Brain pericyte (primary cell): ENCODE data around the gene TSTD2.

Experiments used
- DNase-seq: peaks from one replicate; pipeline ENCODE4 v3.0.0-alpha.2; 2012; ENCODE audit warnings: low read depth, low spot score

Gene TSTD2

DNA sequence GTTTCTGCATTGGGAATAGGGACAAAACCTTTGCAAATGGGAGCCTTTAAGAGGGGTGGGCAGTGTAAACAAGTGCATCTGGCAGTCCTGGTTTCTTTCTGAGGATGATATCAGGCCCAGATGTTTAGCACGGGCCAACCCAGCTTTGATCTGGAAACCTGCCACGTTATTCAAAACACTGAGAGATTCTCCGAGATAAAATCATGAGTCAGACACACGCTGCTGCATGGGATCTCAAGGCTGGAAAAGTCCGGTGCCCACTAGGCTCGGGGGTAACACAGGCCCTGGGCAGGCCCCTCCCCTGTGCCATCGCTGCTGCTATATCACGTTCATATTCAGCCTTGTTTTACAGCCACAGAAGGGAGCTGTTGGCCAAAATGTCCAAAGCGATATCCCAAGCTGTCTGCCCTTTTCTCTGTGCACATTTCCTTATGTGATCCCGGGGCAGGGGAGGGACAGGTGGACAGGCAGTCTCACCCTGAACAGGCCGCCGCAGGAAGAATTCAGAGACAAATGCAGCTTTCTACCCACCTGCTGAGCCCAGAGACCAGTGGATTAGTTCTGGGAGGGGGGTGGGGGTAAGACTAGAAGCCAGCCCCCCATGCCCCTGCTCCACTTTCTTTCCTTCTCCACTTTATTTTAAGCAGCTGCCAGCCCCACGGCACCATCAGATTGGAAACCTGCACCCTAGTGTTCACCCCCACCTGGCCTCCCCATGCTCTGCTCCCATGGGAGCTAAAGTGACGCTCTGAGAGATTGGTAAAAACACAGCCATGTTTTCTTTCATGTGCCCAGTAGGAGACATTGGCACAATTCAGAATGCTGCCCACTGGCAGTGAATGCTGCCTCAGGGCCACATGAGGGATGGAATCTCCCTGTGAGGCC is 68.6 kb downstream of the TSTD2 start:
- no peak for DNase-seq

DNA sequence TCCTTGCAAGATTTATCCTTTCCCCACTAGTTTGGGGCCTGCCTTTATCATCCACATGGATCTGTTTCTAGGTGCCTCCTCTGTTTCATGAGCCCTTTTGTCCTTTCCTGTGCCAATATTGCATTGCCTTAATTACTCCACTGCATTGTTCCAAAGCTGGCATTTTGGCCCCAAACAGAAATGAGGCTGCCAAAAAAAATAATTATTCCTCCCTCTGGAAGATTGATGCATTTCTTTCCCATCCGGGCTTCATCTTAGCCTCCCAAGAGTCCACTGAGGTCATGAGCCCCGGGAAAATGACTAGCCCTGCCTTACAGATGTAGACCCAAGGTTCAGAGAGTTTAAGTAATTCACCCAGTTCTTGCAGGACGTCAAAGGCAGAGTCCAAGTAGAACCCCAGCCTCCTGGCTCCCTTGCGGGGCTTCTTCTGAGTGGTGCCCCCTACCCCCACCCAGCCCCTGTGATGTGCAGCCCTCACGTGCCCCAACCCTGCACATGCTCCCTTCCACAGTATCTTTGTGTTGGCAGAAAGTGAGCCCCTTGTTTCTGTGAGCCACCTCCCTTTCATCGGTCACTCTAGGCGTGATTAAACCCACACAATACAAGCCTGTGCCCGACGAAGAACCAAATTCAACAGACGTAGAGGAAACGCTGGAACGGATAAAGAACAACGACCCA is 69.6 kb downstream of the TSTD2 start:
- no peak for DNase-seq

DNA sequence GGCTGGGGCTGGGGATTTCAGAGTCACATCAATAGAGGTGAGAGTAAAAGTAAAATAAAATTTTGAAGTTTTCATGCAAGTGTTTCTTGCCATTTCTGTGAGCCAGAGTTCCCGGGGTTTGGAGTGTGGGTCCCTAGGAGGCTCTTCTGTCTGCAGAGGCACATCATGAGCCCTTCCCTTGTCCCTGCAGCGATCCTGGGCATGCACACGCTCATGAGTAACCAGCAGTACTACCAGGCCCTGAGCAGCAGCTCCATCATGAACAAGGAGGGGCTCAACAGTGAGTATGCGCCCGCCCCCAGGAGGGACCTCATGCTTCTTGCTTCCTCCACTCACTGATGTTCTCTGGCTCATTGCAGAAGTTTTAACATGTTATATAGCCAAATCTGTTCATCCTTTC is 70.6 kb downstream of the TSTD2 start:
- no peak for DNase-seq

DNA sequence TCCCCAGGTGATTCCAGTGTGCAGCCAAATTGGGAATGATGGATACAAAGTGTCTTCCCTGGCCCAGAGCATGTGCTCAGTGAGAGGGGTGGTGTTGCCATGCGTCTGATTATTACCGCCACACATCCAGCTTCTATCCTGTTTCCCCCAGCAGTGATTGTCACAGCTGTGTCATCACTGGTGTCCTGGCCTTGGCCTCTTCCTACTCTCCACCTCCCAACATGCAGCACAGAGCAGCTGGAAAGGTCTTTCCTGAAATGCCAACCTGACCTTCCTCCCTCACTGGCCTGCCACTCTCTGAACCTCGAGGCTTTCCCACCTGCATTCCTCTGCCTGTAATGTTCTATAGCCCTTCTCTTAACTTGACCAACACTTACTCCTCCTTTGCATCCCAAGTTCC is 71.7 kb downstream of the TSTD2 start:
- no peak for DNase-seq

GRCh38 chr9:97560851-97561250 is 72.3 kb downstream of the TSTD2 start:
- DNase-seq: no peak

DNA sequence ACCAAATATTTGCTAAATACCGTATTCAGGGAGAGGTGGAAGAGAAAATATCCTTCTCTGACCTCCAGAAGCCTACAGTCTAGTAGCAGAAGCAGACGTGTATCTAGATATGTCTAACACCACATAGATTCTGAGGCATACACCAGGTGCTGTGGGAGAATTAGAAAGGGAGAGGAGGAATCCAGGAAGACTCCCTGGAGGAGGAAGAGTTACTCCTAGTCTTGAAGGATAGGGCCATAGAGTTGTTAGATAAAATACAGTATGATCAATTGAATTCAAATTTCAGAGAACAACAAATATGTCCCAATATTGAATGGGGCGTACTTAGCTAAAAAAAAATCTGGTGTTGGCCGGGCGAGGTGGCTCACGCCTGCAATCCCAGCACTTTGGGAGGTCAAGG is 73.0 kb downstream of the TSTD2 start:
- no peak for DNase-seq

GRCh38 chr9:97559111-97559514 is 74.1 kb downstream of the TSTD2 start:
- DNase-seq: no peak

- no peak for DNase-seq
These were observed 74.5 kb downstream of the TSTD2 start for GRCh38 chr9:97558701-97559101.

DNA sequence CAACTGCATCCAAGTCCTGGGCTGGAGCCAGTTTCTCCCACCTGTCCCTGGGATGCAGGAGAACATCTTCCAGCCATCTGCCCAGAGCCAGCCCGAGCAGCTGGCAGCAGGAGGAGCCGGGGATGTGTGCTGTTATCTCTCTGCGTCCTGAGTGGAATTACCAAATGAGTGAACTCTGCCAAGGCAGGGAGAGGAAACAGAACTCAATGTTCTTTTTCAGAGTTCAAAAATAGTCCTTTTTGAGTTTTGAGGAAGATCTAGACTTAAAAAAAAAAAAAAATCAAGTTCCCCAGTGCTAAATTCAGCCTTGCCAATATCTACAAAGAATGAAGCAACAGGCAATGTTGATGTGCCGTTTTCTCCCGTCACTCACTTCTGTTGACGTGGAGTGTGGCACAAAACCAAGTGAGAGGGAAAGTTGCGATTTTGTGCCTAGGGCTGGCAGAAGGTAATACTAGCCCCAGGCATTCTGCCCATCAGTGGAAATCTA is 75.5 kb downstream of the TSTD2 start:
- no peak for DNase-seq

GRCh38 chr9:97556721-97557605 is 76.2 kb downstream of the TSTD2 start:
- no peak for DNase-seq

DNA sequence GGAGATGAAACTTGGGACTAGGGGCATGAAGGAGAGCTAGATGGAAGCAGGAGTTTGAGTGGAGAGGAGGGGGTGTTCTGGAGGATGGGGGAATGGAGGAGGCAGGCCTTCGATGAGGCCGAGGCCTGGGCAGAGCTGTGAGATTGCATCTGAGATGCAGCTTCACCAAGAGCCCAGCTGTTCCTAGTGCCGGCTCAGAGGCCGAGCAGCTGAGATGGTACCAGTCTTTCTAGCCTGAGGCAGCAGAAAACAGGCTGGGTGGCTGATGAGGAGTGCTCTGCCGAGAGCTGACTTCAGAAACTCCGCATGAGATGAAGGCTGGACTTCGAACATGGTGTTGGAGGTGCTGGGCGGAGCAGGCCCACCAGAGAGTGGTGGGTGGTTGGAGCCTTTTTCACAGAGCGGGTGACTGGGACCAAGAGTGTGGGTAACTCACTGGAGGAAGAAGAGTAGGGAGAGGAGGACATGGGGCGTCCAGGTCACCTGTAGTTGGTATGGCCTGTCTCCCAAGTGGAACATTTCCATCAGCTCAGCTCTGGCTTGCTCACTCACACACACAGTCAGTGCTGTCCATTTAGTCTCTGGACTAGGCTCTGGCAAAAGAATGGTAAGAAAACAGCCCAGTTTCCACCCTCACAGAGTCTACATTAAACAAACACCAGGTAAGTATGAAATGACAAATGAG is 77.0 kb downstream of the TSTD2 start:
- DNase-seq: no peak

DNA sequence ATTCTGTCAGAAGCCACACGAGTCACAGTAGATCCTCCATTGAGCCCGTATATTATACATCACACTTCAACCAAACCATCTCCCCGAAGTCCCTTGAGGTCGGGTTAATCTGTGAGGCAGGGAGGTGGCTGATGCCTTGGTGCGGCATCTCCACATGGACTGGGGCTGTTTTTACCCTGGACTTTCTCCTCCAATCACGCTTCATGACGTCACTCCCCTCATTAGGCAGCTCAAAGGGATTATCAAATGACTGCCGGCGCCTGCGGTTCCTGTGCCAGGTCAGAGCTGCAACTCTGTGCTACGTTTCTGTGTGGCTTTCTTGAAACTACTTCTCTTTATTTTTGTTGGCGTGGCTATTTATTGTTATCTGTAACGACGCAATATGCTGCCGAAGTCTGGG is 78.0 kb downstream of the TSTD2 start:
- no peak for DNase-seq

DNA sequence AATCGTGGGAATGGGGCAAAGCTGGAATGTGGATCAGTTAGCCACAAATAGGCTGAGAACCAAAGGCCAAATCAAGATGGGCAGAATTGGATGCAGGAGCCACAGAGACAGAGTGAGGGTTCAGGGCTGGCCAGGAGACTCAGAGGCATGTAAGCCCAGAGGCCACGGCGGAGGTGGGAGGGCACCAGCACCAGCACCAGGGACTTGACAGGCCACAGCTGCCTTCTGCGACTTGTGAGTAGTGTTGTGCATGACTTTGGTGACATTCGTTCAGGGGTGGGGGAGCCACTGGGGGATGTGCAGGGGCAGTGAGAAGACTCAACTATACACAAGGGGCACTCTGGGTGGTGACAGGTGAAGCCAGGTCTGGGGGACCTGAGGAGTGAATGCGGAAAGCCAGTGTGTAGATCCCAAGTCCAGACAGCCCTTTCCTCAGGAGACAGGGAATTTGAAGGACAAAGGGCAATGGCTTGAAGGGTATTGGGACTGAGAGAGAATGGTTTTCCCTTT is 78.5 kb downstream of the TSTD2 start:
- DNase-seq: no peak

DNA sequence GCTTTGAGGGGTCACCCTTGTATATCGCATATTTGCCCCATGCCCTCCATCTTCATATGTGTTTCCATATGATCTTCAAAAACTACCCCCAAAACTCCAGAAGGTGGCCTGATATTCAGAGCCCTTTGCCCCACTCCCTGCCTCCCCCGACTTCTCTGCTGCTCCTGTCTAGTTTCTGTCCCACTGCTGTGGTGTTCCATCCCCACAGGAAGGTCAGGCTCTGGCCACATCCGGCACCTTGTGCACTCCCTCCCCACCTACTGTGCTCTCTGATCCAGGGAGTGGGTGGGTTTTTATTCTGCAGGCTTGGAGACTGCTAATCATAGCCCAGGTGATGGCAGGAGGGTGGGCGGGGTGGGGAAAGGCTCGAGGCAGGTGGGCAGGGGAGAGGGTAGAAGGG is 79.3 kb downstream of the TSTD2 start:
- no peak for DNase-seq

- no peak for DNase-seq
These were observed 80.0 kb downstream of the TSTD2 start for GRCh38 chr9:97553141-97553540.

GRCh38 chr9:97551308-97551707 is 81.9 kb downstream of the TSTD2 start:
- DNase-seq: no peak

GRCh38 chr9:97550386-97550785 is 82.8 kb downstream of the TSTD2 start:
- DNase-seq: no peak
